IMR-90 (cell line): Measurements from ENCODE around the gene SHE.

Experiments
- CEBPB ChIP-seq: IDR thresholded peaks from 2 replicates; pipeline ENCODE4 v1.6.1; 2012; ENCODE audit warnings: low read depth, low read length, improper control_type of control experiment
- CTCF ChIP-seq: conservative IDR thresholded peaks from 2 replicates; pipeline ENCODE4 v1.5.1; 2012; ENCODE audit warnings: mild to moderate bottlenecking, low read depth, low read length, improper control_type of control experiment
- MXI1 ChIP-seq: IDR thresholded peaks from 2 replicates; pipeline ENCODE4 v1.6.1; 2012; ENCODE audit warnings: low read depth, mild to moderate bottlenecking, low read length, moderate library complexity, borderline replicate concordance
- POLR2A ChIP-seq: IDR thresholded peaks from 2 replicates; pipeline ENCODE4 v1.6.1; 2012; ENCODE audit warnings: mild to moderate bottlenecking, low read depth, low read length
- RAD21 ChIP-seq: IDR thresholded peaks from 2 replicates; pipeline ENCODE4 v1.6.1; 2012; ENCODE audit warnings: low read length, improper control_type of control experiment
- SMC3 ChIP-seq: fragments of 150-350 bp; IDR thresholded peaks from 2 replicates; pipeline ENCODE4 v1.6.1; 2016; ENCODE audit warnings: low read depth, mild to moderate bottlenecking, antibody characterized with exemption, low read length, moderate library complexity

- TF ChIP-seq MXI1 (no peak), RAD21 (no peak), CTCF (no peak), CEBPB (no peak), POLR2A (no peak), SMC3 (no peak)
Observed at GRCh38 chr1:154429841-154430611, 72.2 kb downstream of the SHE start.
